Neuronal stem cell (in vitro differentiated cells): Measurements from ENCODE around the gene ADCY6. TPM values are rescaled to one million over a fixed set of nuclear protein-coding genes. Genes with fewer than 3 reads are reported as not detected.

Experiments
- DNase-seq: peaks from one replicate; pipeline ENCODE4 v3.0.0-alpha.2; 2013; ENCODE audit warnings: low spot score
- H2AFZ ChIP-seq: one replicate; pipeline ENCODE4 v1.6.1; 2013; ENCODE audit warnings: mild to moderate bottlenecking, low read length, inconsistent platforms
- H2AK5ac ChIP-seq: 2 replicates; pipeline ENCODE4 v1.6.1; 2013; ENCODE audit warnings: low read depth, mild to moderate bottlenecking, inconsistent platforms, low read length, moderate library complexity, mixed read lengths
- H2BK120ac ChIP-seq: 2 replicates; pipeline ENCODE4 v1.6.1; 2013; ENCODE audit warnings: low read depth, mild to moderate bottlenecking, inconsistent platforms, low read length, moderate library complexity, mixed read lengths
- H2BK12ac ChIP-seq: one replicate; pipeline ENCODE4 v1.6.1; 2013; ENCODE audit warnings: low read length, inconsistent platforms
- H2BK15ac ChIP-seq: 2 replicates; pipeline ENCODE4 v1.6.1; 2013; ENCODE audit warnings: mild to moderate bottlenecking, low read length, inconsistent platforms, mixed read lengths
- H2BK5ac ChIP-seq: one replicate; pipeline ENCODE4 v1.6.1; 2013; ENCODE audit warnings: inconsistent platforms, mild to moderate bottlenecking, low read length, moderate library complexity
- H3K14ac ChIP-seq: one replicate; pipeline ENCODE4 v1.6.1; 2013; ENCODE audit warnings: low read length, inconsistent platforms
- H3K18ac ChIP-seq: 2 replicates; pipeline ENCODE4 v1.6.1; 2013; ENCODE audit warnings: low read length, inconsistent platforms
- H3K23ac ChIP-seq: 2 replicates; pipeline ENCODE4 v1.6.1; 2013; ENCODE audit warnings: low read depth, mild to moderate bottlenecking, mixed read lengths, low read length, inconsistent platforms; ENCODE audit not compliant: poor library complexity
- H3K27ac ChIP-seq: replicated peaks from 3 replicates; pipeline ENCODE4 v1.5.1; 2013; ENCODE audit warnings: low read length, inconsistent platforms
- H3K27me3 ChIP-seq, 3 experiments: 2 replicates each; pipeline ENCODE4 v1.6.1; 2013; ENCODE audit warnings: low read length in 3 of 3, mild to moderate bottlenecking in 2 of 3, inconsistent platforms in 1 of 3, low read depth in 1 of 3, mixed read lengths in 1 of 3, moderate library complexity in 1 of 3; ENCODE audit not compliant: control insufficient read depth in 3 of 3, insufficient read depth in 3 of 3
- H3K36me3 ChIP-seq, 2 donors: replicated peaks in 1 of 2; 2 replicates each; pipeline ENCODE4 v1.6.1; 2013; ENCODE audit warnings: low read length in 2 of 2; ENCODE audit not compliant: control insufficient read depth in 2 of 2, insufficient read depth in 2 of 2
- H3K4ac ChIP-seq: 2 replicates; pipeline ENCODE4 v1.6.1; 2013; ENCODE audit warnings: inconsistent platforms, mild to moderate bottlenecking, low read length, moderate library complexity
- H3K4me1 ChIP-seq, 2 donors: 1 replicate in 1 of 2; 2 replicates in 1 of 2; pipeline ENCODE4 v1.6.1; 2013; ENCODE audit warnings: low read length in 2 of 2, low read depth in 1 of 2; ENCODE audit not compliant: control insufficient read depth in 2 of 2, insufficient read depth in 1 of 2
- H3K4me2 ChIP-seq: one replicate; pipeline ENCODE4 v1.6.1; 2013; ENCODE audit warnings: mild to moderate bottlenecking, low read length, inconsistent platforms; ENCODE audit not compliant: insufficient read depth, poor library complexity, severe bottlenecking
- H3K4me3 ChIP-seq, 2 donors: 2 replicates each; pipeline ENCODE4 v1.5.1; 2013; ENCODE audit warnings: low read length in 2 of 2, mild to moderate bottlenecking in 2 of 2, inconsistent platforms in 1 of 2, moderate library complexity in 1 of 2
- H3K79me1 ChIP-seq: one replicate; pipeline ENCODE4 v1.6.1; 2013; ENCODE audit warnings: low read depth, mild to moderate bottlenecking, inconsistent platforms, low read length, moderate library complexity
- H3K9ac ChIP-seq: one replicate; pipeline ENCODE4 v1.6.1; 2013; ENCODE audit warnings: mild to moderate bottlenecking, low read depth, low read length, inconsistent platforms; ENCODE audit not compliant: poor library complexity
- H3K9me3 ChIP-seq, 2 donors: replicated peaks in 1 of 2; 2 replicates each; pipeline versions ENCODE3 to v1.6.1; 2013; ENCODE audit warnings: low read length in 2 of 2, mild to moderate bottlenecking in 2 of 2, inconsistent platforms in 1 of 2, low read depth in 1 of 2, mixed read lengths in 1 of 2, moderate library complexity in 1 of 2; ENCODE audit not compliant: control insufficient read depth in 2 of 2, insufficient read depth in 1 of 2
- H4K8ac ChIP-seq: one replicate; pipeline ENCODE4 v1.6.1; 2013; ENCODE audit warnings: low read depth, mild to moderate bottlenecking, inconsistent platforms, low read length, moderate library complexity
- H4K91ac ChIP-seq: one replicate; pipeline ENCODE4 v1.6.1; 2013; ENCODE audit warnings: low read length, low read depth, mild to moderate bottlenecking, inconsistent platforms; ENCODE audit not compliant: poor library complexity
- WGBS, 2 donors: extraction: QIAGEN DNeasy Blood & Tissue Kit; methylation state at CpG; one replicate each; pipeline ENCODE4 v1.1.7; 2013; ENCODE audit warnings: missing lambda C conversion rate in 2 of 2, mixed read lengths in 1 of 2; ENCODE audit not compliant: insufficient read length in 2 of 2, insufficient replicate concordance in 1 of 2; ENCODE audit errors: extremely low coverage in 2 of 2; 5-methylcytosine and 5-hydroxymethylcytosine counted together
- polyA plus RNA-seq, 2 experiments: library from polyadenylated mRNA; stranded (reverse); fragments of 200-250 nt; gene quantifications; one replicate each; pipeline ENCODE4 v1.2.3, GENCODE V29; 2013

Gene ADCY6
- 34.7 TPM for polyA plus RNA-seq (2013, experiment 1 of 2)
- 37.2 TPM for polyA plus RNA-seq (2013, experiment 2 of 2)

GRCh38 chr12:48788854-48789775 is at the start of gene ADCY6:
Gene ADCY6 (minus strand): TSS chr12:48789089. CDS start chr12:48783434, 5,655 bp downstream.
- Histone ChIP-seq H3K27ac (peak within 1 kb of the TSS; percentile 75), H3K27me3 (no peaks in the 10 kb centered on the region), H4K8ac (no peak within 1 kb of the TSS), H3K14ac (peak within 1 kb of the TSS; percentile 63), H4K91ac (no peak within 1 kb of the TSS), H2BK12ac (peak within 1 kb of the TSS; percentile 96), H3K18ac (peak within 1 kb of the TSS; percentile 99), H3K4me1 (peaks cover 13 to 16% of the 10 kb centered on the region in 2 donors), H2BK120ac (peak within 1 kb of the TSS; percentile 88), H3K4me2 (peak within 1 kb of the TSS; percentile 87), H2AK5ac (peak within 1 kb of the TSS; percentile 94), H3K9me3 (no peaks in the 10 kb centered on the region), H3K36me3 (peaks cover 0 to 2% of the 10 kb centered on the region in 2 donors), H2AFZ (peak within 1 kb of the TSS; percentile 99), H3K23ac (peak within 1 kb of the TSS; percentile 92), H3K4ac (peak within 1 kb of the TSS; percentile 69), H2BK5ac (peak within 1 kb of the TSS; percentile 98), H3K79me1 (peaks cover 11% of the 10 kb centered on the region), H3K9ac (peak within 1 kb of the TSS; percentile 94), H2BK15ac (peak within 1 kb of the TSS; percentile 93), H3K4me3 (peak within 1 kb of the TSS; percentile 86 to 99)
- DNase-seq: peak; percentile 84
- WGBS, 2 donors: no CpG with 5 or more reads among the region's 86 CpGs

- Histone ChIP-seq H3K4me2 (no peak overlapping the region), H2BK120ac (no peak overlapping the region), H3K4ac (no peak overlapping the region), H3K14ac (no peak overlapping the region), H3K18ac (no peak overlapping the region), H2BK12ac (no peak overlapping the region), H3K36me3 (peaks cover 47 to 76% of the 10 kb centered on the region in 2 donors), H2AFZ (no peak overlapping the region), H3K23ac (no peak overlapping the region), H2BK5ac (no peak overlapping the region), H3K9ac (no peak overlapping the region), H3K4me1 (no peaks in the 10 kb centered on the region), H3K27ac (no peak overlapping the region), H3K27me3 (no peaks in the 10 kb centered on the region), H3K4me3 (no peak overlapping the region), H2AK5ac (no peak overlapping the region), H3K79me1 (no peaks in the 10 kb centered on the region), H4K91ac (no peak overlapping the region), H3K9me3 (no peaks in the 10 kb centered on the region), H4K8ac (no peak overlapping the region), H2BK15ac (no peak overlapping the region)
- no peak for DNase-seq
- WGBS, 2 donors: no CpG with 5 or more reads among the region's 4 CpGs
Measured at GRCh38 chr12:48838048-48838447, 49.2 kb upstream of the ADCY6 start.

GRCh38 chr12:48832321-48833060 is 43.6 kb upstream of the ADCY6 start:
- Histone ChIP-seq H2BK5ac (no peak overlapping the region), H4K91ac (no peak overlapping the region), H2AK5ac (no peak overlapping the region), H2BK120ac (no peak overlapping the region), H2AFZ (no peak overlapping the region), H3K4ac (no peak overlapping the region), H3K79me1 (no peaks in the 10 kb centered on the region), H3K23ac (no peak overlapping the region), H3K18ac (no peak overlapping the region), H3K14ac (no peak overlapping the region), H3K27ac (no peak overlapping the region), H3K4me2 (no peak overlapping the region), H3K36me3 (peaks cover 80 to 98% of the 10 kb centered on the region in 2 donors), H3K9me3 (no peaks in the 10 kb centered on the region), H2BK12ac (no peak overlapping the region), H3K9ac (no peak overlapping the region), H3K4me1 (no peaks in the 10 kb centered on the region), H4K8ac (no peak overlapping the region), H3K4me3 (no peak overlapping the region), H3K27me3 (no peaks in the 10 kb centered on the region), H2BK15ac (no peak overlapping the region)
- DNase-seq: no peak
- WGBS, 2 donors: no CpG with 5 or more reads among the region's 12 CpGs

- Histone ChIP-seq H2BK5ac (no peak overlapping the region), H2AK5ac (no peak overlapping the region), H3K4me1 (no peaks in the 10 kb centered on the region), H3K27ac (no peak overlapping the region), H3K23ac (no peak overlapping the region), H2AFZ (no peak overlapping the region), H3K4me2 (no peak overlapping the region), H3K36me3 (peaks cover 78 to 98% of the 10 kb centered on the region in 2 donors), H4K91ac (no peak overlapping the region), H2BK120ac (no peak overlapping the region), H2BK15ac (no peak overlapping the region), H3K27me3 (no peaks in the 10 kb centered on the region), H3K4me3 (no peak overlapping the region), H3K18ac (no peak overlapping the region), H3K9ac (no peak overlapping the region), H2BK12ac (no peak overlapping the region), H3K14ac (no peak overlapping the region), H3K9me3 (no peaks in the 10 kb centered on the region), H3K79me1 (no peaks in the 10 kb centered on the region), H4K8ac (no peak overlapping the region), H3K4ac (no peak overlapping the region)
- no CpG with 5 or more reads among the region's 6 CpGs for WGBS, 2 donors
- no peak for DNase-seq
Measured at GRCh38 chr12:48831257-48831656, 42.4 kb upstream of the ADCY6 start.
